Uterus (tissue), 2 donors: ENCODE measurements around the gene ITSN2.

Experiments used
- POLR2A ChIP-seq, 2 donors: fragments of 450-650 bp; IDR thresholded peaks; one replicate each; pipeline ENCODE4 v1.6.1; 2016; ENCODE audit warnings: antibody characterized with exemption in 2 of 2, mild to moderate bottlenecking in 1 of 2, moderate library complexity in 1 of 2
- TF ChIP-seq, protein P1 (sequence below), 4 experiments: fragments of 200-600 bp in 2 of 4; fragments of 450-650 bp in 2 of 4; sonication (generic) in 2 of 4; IDR thresholded peaks; one replicate each; pipeline ENCODE4 v1.5.1; 2016 to 2019; ENCODE audit warnings: antibody characterized with exemption in 4 of 4, mild to moderate bottlenecking in 2 of 4, moderate library complexity in 1 of 4

DNA sequence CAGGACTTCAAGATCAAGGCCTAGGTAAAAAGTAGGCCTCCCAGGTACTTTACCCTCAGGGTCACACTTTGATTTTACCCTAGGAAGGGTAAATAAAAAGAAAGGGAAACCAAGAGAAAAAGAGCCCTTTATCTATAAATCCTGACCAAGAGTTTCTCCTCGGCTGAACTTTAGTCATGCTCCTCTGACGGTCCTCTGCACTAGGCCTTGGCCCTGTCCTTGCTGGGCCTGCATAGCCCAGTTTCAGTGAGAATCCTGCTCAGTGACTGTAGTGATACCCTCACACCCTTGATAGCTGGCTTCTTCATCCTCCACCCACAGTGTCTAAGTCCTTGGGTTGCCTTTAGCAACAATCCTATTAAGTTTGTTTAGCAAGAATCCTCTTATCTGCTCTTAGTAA is 20.5 kb upstream of the ITSN2 start:
- TF ChIP-seq, protein P1, sequence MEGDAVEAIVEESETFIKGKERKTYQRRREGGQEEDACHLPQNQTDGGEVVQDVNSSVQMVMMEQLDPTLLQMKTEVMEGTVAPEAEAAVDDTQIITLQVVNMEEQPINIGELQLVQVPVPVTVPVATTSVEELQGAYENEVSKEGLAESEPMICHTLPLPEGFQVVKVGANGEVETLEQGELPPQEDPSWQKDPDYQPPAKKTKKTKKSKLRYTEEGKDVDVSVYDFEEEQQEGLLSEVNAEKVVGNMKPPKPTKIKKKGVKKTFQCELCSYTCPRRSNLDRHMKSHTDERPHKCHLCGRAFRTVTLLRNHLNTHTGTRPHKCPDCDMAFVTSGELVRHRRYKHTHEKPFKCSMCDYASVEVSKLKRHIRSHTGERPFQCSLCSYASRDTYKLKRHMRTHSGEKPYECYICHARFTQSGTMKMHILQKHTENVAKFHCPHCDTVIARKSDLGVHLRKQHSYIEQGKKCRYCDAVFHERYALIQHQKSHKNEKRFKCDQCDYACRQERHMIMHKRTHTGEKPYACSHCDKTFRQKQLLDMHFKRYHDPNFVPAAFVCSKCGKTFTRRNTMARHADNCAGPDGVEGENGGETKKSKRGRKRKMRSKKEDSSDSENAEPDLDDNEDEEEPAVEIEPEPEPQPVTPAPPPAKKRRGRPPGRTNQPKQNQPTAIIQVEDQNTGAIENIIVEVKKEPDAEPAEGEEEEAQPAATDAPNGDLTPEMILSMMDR (IDR thresholded peaks at IDR 0.05): no peak
- no peak for TF ChIP-seq POLR2A (IDR thresholded peaks at IDR 0.05)
